Right atrium auricular region (tissue), 2 donors: ENCODE data around the gene ATP5F1A. TPM values are rescaled to one million over a fixed set of nuclear protein-coding genes. Genes with fewer than 3 reads are reported as not detected.
"Not testable (repeated sequence)": the region's sequence is repeated elsewhere in the genome, so short reads cannot be mapped to it uniquely, and the experiment has no call there.

Experiments used
- DNase-seq: peaks from one replicate; pipeline ENCODE4 v3.0.0-alpha.2; 2019; ENCODE audit warnings: low spot score
- H3K27ac ChIP-seq, 2 donors: fragments of 200-600 bp; sonication (generic); 1 replicate in 1 of 2; 2 replicates in 1 of 2; pipeline ENCODE4 v1.5.1; 2016 to 2019
- H3K27me3 ChIP-seq, 2 donors: fragments of 200-600 bp; sonication (generic); one replicate each; pipeline versions ENCODE4 v1.5.1 to v1.6.0; 2017 to 2019
- H3K36me3 ChIP-seq: fragments of 200-600 bp; sonication (generic); one replicate; pipeline ENCODE4 v1.5.1; 2016
- H3K4me1 ChIP-seq, 2 donors: fragments of 200-600 bp; sonication (generic); one replicate each; pipeline versions ENCODE4 v1.5.1 to v1.6.0; 2017 to 2019
- H3K4me3 ChIP-seq, 2 donors: fragments of 200-600 bp; sonication (generic); 1 replicate in 1 of 2; 2 replicates in 1 of 2; pipeline ENCODE4 v1.5.1; 2017 to 2019; ENCODE audit warnings: mild to moderate bottlenecking in 1 of 2, moderate library complexity in 1 of 2
- H3K9me3 ChIP-seq, 2 donors: fragments of 200-600 bp; sonication (generic); one replicate each; pipeline ENCODE4 v1.5.1; 2019
- CTCF ChIP-seq, 2 donors: fragments of 200-600 bp; sonication (generic); IDR thresholded peaks; one replicate each; pipeline ENCODE4 v1.5.1; 2019; ENCODE audit warnings: antibody characterized with exemption in 2 of 2
- total RNA-seq, 2 donors: library from RNA; depleted of rRNA; stranded (reverse); fragments of >200 nt; gene quantifications; one replicate each; pipeline ENCODE4 v1.1.0, GENCODE V29; 2016

ATP5F1A gene
- total RNA-seq, 2 donors from 2014 or later: 785 to 1,543 TPM

GRCh38 chr18:46048641-46049040 lies 49.5 kb downstream of the ATP5F1A start:
- Histone ChIP-seq H3K27ac (no peak overlapping the region), H3K27me3 (no peaks in the 10 kb centered on the region), H3K4me1 (no peaks in the 10 kb centered on the region), H3K4me3 (no peak overlapping the region), H3K36me3 (no peaks in the 10 kb centered on the region), H3K9me3 (no peaks in the 10 kb centered on the region)
- TF ChIP-seq CTCF (IDR thresholded peaks at IDR 0.05): no peak
- no peak for DNase-seq

GRCh38 chr18:46047369-46047768 lies 50.7 kb downstream of the ATP5F1A start:
- H3K36me3 ChIP-seq, DNase-seq, H3K4me3 ChIP-seq, H3K4me1 ChIP-seq, H3K27me3 ChIP-seq, H3K27ac ChIP-seq, H3K9me3 ChIP-seq: not testable (repeated sequence)

- no peak for DNase-seq
- no peak for TF ChIP-seq CTCF (IDR thresholded peaks at IDR 0.05)
- no peaks in the 10 kb centered on the region for H3K27me3 ChIP-seq
Observed at GRCh38 chr18:46046688-46047087, 51.4 kb downstream of the ATP5F1A start.

GRCh38 chr18:46046126-46046525 lies 52.0 kb downstream of the ATP5F1A start:
- Histone ChIP-seq H3K27me3 (no peaks in the 10 kb centered on the region), H3K4me1 (peaks cover 0 to 6% of the 10 kb centered on the region in 2 donors), H3K36me3 (no peaks in the 10 kb centered on the region), H3K27ac (no peak overlapping the region), H3K9me3 (no peaks in the 10 kb centered on the region), H3K4me3 (no peak overlapping the region)
- no peak for DNase-seq
- no peak for TF ChIP-seq CTCF (IDR thresholded peaks at IDR 0.05)

More at GRCh38 chr18:46046688-46047087, 51.4 kb downstream of the ATP5F1A start:
- H3K4me1 ChIP-seq: peaks cover 0 to 6% of the 10 kb centered on the region in 2 donors
- H3K36me3 ChIP-seq: no peaks in the 10 kb centered on the region
- no peaks in the 10 kb centered on the region for H3K9me3 ChIP-seq
- no peak overlapping the region for H3K27ac ChIP-seq
- H3K4me3 ChIP-seq: no peak overlapping the region

GRCh38 chr18:46042571-46043123 lies 55.4 kb downstream of the ATP5F1A start:
- H3K27me3 ChIP-seq: no peaks in the 10 kb centered on the region
- DNase-seq: no peak
- peaks cover 0 to 6% of the 10 kb centered on the region in 2 donors for H3K4me1 ChIP-seq
- no peaks in the 10 kb centered on the region for H3K36me3 ChIP-seq
- H3K4me3 ChIP-seq: no peak overlapping the region
- H3K9me3 ChIP-seq: no peaks in the 10 kb centered on the region
- no peak for TF ChIP-seq CTCF (IDR thresholded peaks at IDR 0.05)
- H3K27ac ChIP-seq: no peak overlapping the region

- Histone ChIP-seq H3K4me3 (no peak overlapping the region), H3K4me1 (peaks cover 0 to 6% of the 10 kb centered on the region in 2 donors), H3K27ac (no peak overlapping the region), H3K36me3 (no peaks in the 10 kb centered on the region), H3K27me3 (no peaks in the 10 kb centered on the region), H3K9me3 (no peaks in the 10 kb centered on the region)
- no peak for DNase-seq
- no peak for TF ChIP-seq CTCF (IDR thresholded peaks at IDR 0.05)
Observed at GRCh38 chr18:46040747-46041104, 57.4 kb downstream of the ATP5F1A start.
